ENCODE data around the gene ACTL7A.

DNA sequence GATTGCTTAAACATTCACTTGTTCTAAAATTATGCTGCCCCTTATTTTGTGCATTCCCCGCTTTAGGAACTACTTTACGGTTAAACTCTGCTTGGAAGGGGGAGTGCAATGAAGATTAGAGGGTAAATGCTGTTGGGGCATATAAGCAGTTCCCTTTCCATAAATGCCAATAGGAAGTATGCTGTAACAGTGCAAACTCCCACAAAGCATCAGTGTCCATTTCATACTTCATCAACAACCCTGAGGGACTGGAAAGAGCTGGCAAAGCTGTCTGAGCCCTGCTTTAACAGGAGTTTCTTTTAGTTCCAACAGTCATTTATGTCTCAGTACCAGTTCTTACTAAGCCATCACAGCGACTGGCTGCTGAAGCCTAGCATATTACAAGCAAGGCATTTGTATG lies 1.8 kb downstream of the ACTL7A start:
- no peak for TF ChIP-seq CTCF (IDR thresholded peaks at IDR 0.05)
- no peak for TF ChIP-seq POLR2A (IDR thresholded peaks at IDR 0.05)
